SK-N-SH treated with all-trans-retinoic acid at 6 μM for 48 hours (cell line): ENCODE data around the gene ABI1.

ENCODE experiments used
- ARNTL ChIP-seq: fragments of 450-650 bp; formaldehyde crosslinking; IDR thresholded peaks from 2 replicates; pipeline ENCODE4 v1.5.0; 2020; ENCODE audit warnings: low read depth, mild to moderate bottlenecking, moderate library complexity, borderline replicate concordance
- OSR1 ChIP-seq: fragments of 250-450 bp; sonication (Bioruptor Pico); IDR thresholded peaks from 2 replicates; pipeline ENCODE4 v1.8.0; 2022; ENCODE audit warnings: moderate library complexity, mild to moderate bottlenecking, inconsistent platforms
- TOX ChIP-seq: fragments of 250-450 bp; sonication (Bioruptor Pico); IDR thresholded peaks from 2 replicates; pipeline ENCODE4 v1.8.0; 2021; ENCODE audit warnings: mild to moderate bottlenecking, moderate library complexity, borderline replicate concordance
- TSHZ2 ChIP-seq: fragments of 250-450 bp; sonication (Bioruptor Pico); IDR thresholded peaks from 2 replicates; pipeline ENCODE4 v1.5.0; 2020; ENCODE audit warnings: mild to moderate bottlenecking, moderate library complexity
- ZFP3 ChIP-seq: fragments of 250-450 bp; sonication (Bioruptor Pico); IDR thresholded peaks from 2 replicates; pipeline ENCODE4 v1.5.0; 2020; ENCODE audit warnings: mild to moderate bottlenecking, moderate library complexity
- ZFP30 ChIP-seq: fragments of 450-650 bp; formaldehyde crosslinking; IDR thresholded peaks from 2 replicates; pipeline ENCODE4 v1.5.0; 2022; ENCODE audit warnings: mild to moderate bottlenecking, moderate library complexity
- TF ChIP-seq, protein P1 (sequence below): fragments of 250-450 bp; sonication (Bioruptor Pico); IDR thresholded peaks from 2 replicates; pipeline ENCODE4 v1.5.1; 2020; ENCODE audit warnings: low read depth, mild to moderate bottlenecking, moderate library complexity
- TF ChIP-seq, protein P2 (sequence below): fragments of 250-450 bp; sonication (Bioruptor Pico); IDR thresholded peaks from 2 replicates; pipeline ENCODE4 v1.8.0; 2020; ENCODE audit warnings: mild to moderate bottlenecking, moderate library complexity, borderline replicate concordance

DNA sequence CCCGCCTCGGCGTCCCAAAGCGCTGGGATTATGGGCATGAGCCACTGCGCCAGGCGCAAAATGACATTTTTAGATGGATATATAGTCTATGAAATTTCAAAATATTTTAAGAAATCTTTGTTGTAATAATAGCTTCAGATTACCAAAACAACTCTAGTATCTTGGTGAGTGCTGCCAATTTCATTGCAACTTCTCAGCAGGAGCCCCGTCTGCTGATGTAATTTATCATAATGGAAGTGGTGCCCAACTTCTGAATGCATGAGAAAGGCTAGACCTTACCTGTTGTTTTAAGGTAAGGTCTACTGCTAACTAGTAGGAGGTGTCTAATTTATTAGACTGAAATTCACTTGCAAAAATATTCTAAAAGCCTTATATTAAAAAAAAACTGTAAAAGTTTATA, 143.3 kb downstream of the ABI1 start:
- TF ChIP-seq, protein P1, sequence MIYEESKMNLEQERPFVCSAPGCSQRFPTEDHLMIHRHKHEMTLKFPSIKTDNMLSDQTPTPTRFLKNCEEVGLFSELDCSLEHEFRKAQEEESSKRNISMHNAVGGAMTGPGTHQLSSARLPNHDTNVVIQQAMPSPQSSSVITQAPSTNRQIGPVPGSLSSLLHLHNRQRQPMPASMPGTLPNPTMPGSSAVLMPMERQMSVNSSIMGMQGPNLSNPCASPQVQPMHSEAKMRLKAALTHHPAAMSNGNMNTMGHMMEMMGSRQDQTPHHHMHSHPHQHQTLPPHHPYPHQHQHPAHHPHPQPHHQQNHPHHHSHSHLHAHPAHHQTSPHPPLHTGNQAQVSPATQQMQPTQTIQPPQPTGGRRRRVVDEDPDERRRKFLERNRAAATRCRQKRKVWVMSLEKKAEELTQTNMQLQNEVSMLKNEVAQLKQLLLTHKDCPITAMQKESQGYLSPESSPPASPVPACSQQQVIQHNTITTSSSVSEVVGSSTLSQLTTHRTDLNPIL (CRISPR knock-in tag): no peak
- no peak for TF ChIP-seq ARNTL (CRISPR knock-in tag)
- TF ChIP-seq, protein P2, sequence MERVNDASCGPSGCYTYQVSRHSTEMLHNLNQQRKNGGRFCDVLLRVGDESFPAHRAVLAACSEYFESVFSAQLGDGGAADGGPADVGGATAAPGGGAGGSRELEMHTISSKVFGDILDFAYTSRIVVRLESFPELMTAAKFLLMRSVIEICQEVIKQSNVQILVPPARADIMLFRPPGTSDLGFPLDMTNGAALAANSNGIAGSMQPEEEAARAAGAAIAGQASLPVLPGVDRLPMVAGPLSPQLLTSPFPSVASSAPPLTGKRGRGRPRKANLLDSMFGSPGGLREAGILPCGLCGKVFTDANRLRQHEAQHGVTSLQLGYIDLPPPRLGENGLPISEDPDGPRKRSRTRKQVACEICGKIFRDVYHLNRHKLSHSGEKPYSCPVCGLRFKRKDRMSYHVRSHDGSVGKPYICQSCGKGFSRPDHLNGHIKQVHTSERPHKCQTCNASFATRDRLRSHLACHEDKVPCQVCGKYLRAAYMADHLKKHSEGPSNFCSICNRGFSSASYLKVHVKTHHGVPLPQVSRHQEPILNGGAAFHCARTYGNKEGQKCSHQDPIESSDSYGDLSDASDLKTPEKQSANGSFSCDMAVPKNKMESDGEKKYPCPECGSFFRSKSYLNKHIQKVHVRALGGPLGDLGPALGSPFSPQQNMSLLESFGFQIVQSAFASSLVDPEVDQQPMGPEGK (CRISPR knock-in tag): no peak
- no peak for TF ChIP-seq ZFP3
- TF ChIP-seq TOX (CRISPR knock-in tag): no peak
- no peak for TF ChIP-seq ZFP30 (CRISPR knock-in tag)
- no peak for TF ChIP-seq OSR1
- no peak for TF ChIP-seq TSHZ2 (CRISPR knock-in tag)
